H9 (cell line): ENCODE results near the gene GBP2. TPM values are rescaled to one million over a fixed set of nuclear protein-coding genes. Genes with fewer than 3 reads are reported as not detected.
"Not testable (repeated sequence)": the region's sequence is repeated elsewhere in the genome, so short reads cannot be mapped to it uniquely, and the experiment has no call there.

ENCODE experiments used
- DNase-seq: peaks from one replicate; pipeline ENCODE4 v3.0.0-alpha.2; 2017
- H2AFZ ChIP-seq: one replicate; pipeline ENCODE4 v1.6.1; 2013; ENCODE audit warnings: mild to moderate bottlenecking, low read length, control low read depth, moderate library complexity
- H2AK5ac ChIP-seq: 2 replicates; pipeline ENCODE4 v1.6.1; 2013; ENCODE audit warnings: low read length, control low read depth, mixed read lengths; ENCODE audit not compliant: insufficient read length
- H2BK120ac ChIP-seq: one replicate; pipeline ENCODE4 v1.6.1; 2013; ENCODE audit warnings: low read depth, mild to moderate bottlenecking, low read length, control low read depth, inconsistent platforms; ENCODE audit not compliant: poor library complexity, severe bottlenecking
- H2BK12ac ChIP-seq: 2 replicates; pipeline ENCODE4 v1.6.1; 2013; ENCODE audit warnings: low read length, control low read depth, mixed read lengths, low read depth; ENCODE audit not compliant: insufficient read length
- H2BK15ac ChIP-seq: 2 replicates; pipeline ENCODE4 v1.6.1; 2013; ENCODE audit warnings: low read depth, low read length, control low read depth
- H2BK20ac ChIP-seq: one replicate; pipeline ENCODE4 v1.6.1; 2013; ENCODE audit warnings: low read depth, mild to moderate bottlenecking, low read length, control low read depth, inconsistent platforms; ENCODE audit not compliant: poor library complexity, severe bottlenecking
- H2BK5ac ChIP-seq: 2 replicates; pipeline ENCODE4 v1.6.1; 2013; ENCODE audit warnings: low read length, control low read depth, mixed read lengths; ENCODE audit not compliant: insufficient read length
- H3K14ac ChIP-seq: 2 replicates; pipeline ENCODE4 v1.6.1; 2013; ENCODE audit warnings: low read length, control low read depth; ENCODE audit not compliant: insufficient read depth
- H3K18ac ChIP-seq: 2 replicates; pipeline ENCODE4 v1.6.1; 2013; ENCODE audit warnings: low read depth, mild to moderate bottlenecking, mixed read lengths, low read length, control low read depth; ENCODE audit not compliant: insufficient read length
- H3K23ac ChIP-seq: 2 replicates; pipeline ENCODE4 v1.6.1; 2013; ENCODE audit warnings: low read length, control low read depth, mixed read lengths, low read depth; ENCODE audit not compliant: insufficient read length
- H3K23me2 ChIP-seq: 2 replicates; pipeline ENCODE4 v1.6.1; 2013; ENCODE audit warnings: low read depth, mild to moderate bottlenecking, mixed read lengths, low read length, control low read depth; ENCODE audit not compliant: insufficient read length, poor library complexity, severe bottlenecking
- H3K27ac ChIP-seq: 2 replicates; pipeline ENCODE4 v1.5.1; 2013; ENCODE audit warnings: low read length, control low read depth, mixed read lengths, low read depth; ENCODE audit not compliant: insufficient read length
- H3K27me3 ChIP-seq: 2 replicates; pipeline ENCODE4 v1.6.1; 2013; ENCODE audit warnings: low read length, control low read depth, inconsistent platforms; ENCODE audit not compliant: insufficient read depth
- H3K4ac ChIP-seq: 2 replicates; pipeline ENCODE4 v1.6.1; 2013; ENCODE audit warnings: low read depth, mild to moderate bottlenecking, control low read depth, inconsistent platforms, low read length, moderate library complexity
- H3K4me1 ChIP-seq: 2 replicates; pipeline ENCODE4 v1.6.1; 2013; ENCODE audit warnings: low read length, control low read depth, inconsistent platforms; ENCODE audit not compliant: insufficient read depth
- H3K4me2 ChIP-seq: 2 replicates; pipeline ENCODE4 v1.6.1; 2013; ENCODE audit warnings: low read length, control low read depth, mixed read lengths; ENCODE audit not compliant: insufficient read length, insufficient read depth
- H3K56ac ChIP-seq: 2 replicates; pipeline ENCODE4 v1.6.1; 2013; ENCODE audit warnings: low read depth, mild to moderate bottlenecking, mixed read lengths, low read length, control low read depth; ENCODE audit not compliant: insufficient read length
- H3K79me1 ChIP-seq: 2 replicates; pipeline ENCODE4 v1.6.1; 2013; ENCODE audit warnings: low read depth, mild to moderate bottlenecking, moderate library complexity, low read length, control low read depth, inconsistent platforms; ENCODE audit not compliant: insufficient read depth, poor library complexity, severe bottlenecking
- H3K79me2 ChIP-seq: 2 replicates; pipeline ENCODE4 v1.6.1; 2013; ENCODE audit warnings: low read length, control low read depth, inconsistent platforms; ENCODE audit not compliant: insufficient read depth
- H3K9ac ChIP-seq: 2 replicates; pipeline ENCODE4 v1.6.1; 2013; ENCODE audit warnings: low read length, control low read depth, mixed read lengths; ENCODE audit not compliant: insufficient read length; ENCODE audit errors: extremely low read depth
- H3K9me3 ChIP-seq: one replicate; pipeline ENCODE4 v1.6.1; 2013; ENCODE audit warnings: low read depth, low read length, inconsistent platforms; ENCODE audit not compliant: control insufficient read depth
- H3T11ph ChIP-seq: one replicate; pipeline ENCODE4 v1.6.1; 2013; ENCODE audit warnings: mild to moderate bottlenecking, low read length, control low read depth, inconsistent platforms
- H4K20me1 ChIP-seq: one replicate; pipeline ENCODE4 v1.6.1; 2013; ENCODE audit not compliant: control insufficient read depth, insufficient read length, insufficient read depth
- H4K5ac ChIP-seq: 2 replicates; pipeline ENCODE4 v1.6.1; 2013; ENCODE audit warnings: low read depth, mild to moderate bottlenecking, mixed read lengths, low read length, control low read depth; ENCODE audit not compliant: insufficient read length
- H4K8ac ChIP-seq: replicated peaks from 2 replicates; pipeline ENCODE4 v1.6.1; 2013; ENCODE audit warnings: low read length, control low read depth, mixed read lengths, low read depth; ENCODE audit not compliant: insufficient read length
- H4K91ac ChIP-seq: 2 replicates; pipeline ENCODE4 v1.6.1; 2013; ENCODE audit warnings: low read depth, mild to moderate bottlenecking, moderate library complexity, mixed read lengths, low read length, control low read depth; ENCODE audit not compliant: insufficient read length
- H3K27ac Mint-ChIP-seq, 3 experiments: 2 replicates in 2 of 3; 3 replicates in 1 of 3; pipeline ENCODE4 v1.8.0; 2020 to 2021; ENCODE audit warnings: mixed read lengths in 3 of 3, mild to moderate bottlenecking in 1 of 3, moderate library complexity in 1 of 3
- H3K27me3 Mint-ChIP-seq: 2 replicates; pipeline ENCODE4 v1.8.0; 2021; ENCODE audit warnings: low read depth, mild to moderate bottlenecking, moderate library complexity, mixed read lengths
- H3K36me3 Mint-ChIP-seq, 3 experiments: 2 replicates in 2 of 3; 3 replicates in 1 of 3; pipeline ENCODE4 v1.8.0; 2020 to 2021; ENCODE audit warnings: low read depth in 3 of 3, mixed read lengths in 3 of 3; ENCODE audit not compliant: insufficient read depth in 1 of 3
- H3K4me1 Mint-ChIP-seq, 2 experiments: 2 replicates each; pipeline ENCODE4 v1.8.0; 2020; ENCODE audit warnings: mixed read lengths in 2 of 2
- H3K4me3 Mint-ChIP-seq, 2 experiments: 2 replicates in 1 of 2; 3 replicates in 1 of 2; pipeline ENCODE4 v1.8.0; 2020 to 2021; ENCODE audit warnings: mild to moderate bottlenecking in 2 of 2, mixed read lengths in 2 of 2, moderate library complexity in 1 of 2
- H3K9me3 Mint-ChIP-seq, 2 experiments: 2 replicates in 1 of 2; 3 replicates in 1 of 2; pipeline ENCODE4 v1.8.0; 2020; ENCODE audit warnings: mild to moderate bottlenecking in 2 of 2, mixed read lengths in 2 of 2, moderate library complexity in 1 of 2
- WGBS: extraction: QIAGEN DNeasy Blood & Tissue Kit; methylation state at CpG from one replicate; pipeline ENCODE4 v1.1.7; 2013; ENCODE audit warnings: missing lambda C conversion rate, low lambda C conversion rate, mixed read lengths; ENCODE audit not compliant: insufficient read length; ENCODE audit errors: extremely low coverage; 5-methylcytosine and 5-hydroxymethylcytosine counted together
- total RNA-seq: library from RNA; stranded (reverse); gene quantifications from 2 replicates; pipeline ENCODE4 v1.2.1, GENCODE V29; 2021
- TF ChIP-seq, protein P1 (sequence below): fragments of 200-600 bp; sonication (generic); conservative IDR thresholded peaks from 3 replicates; pipeline ENCODE4 v1.8.0; 2021; ENCODE audit warnings: antibody characterized with exemption, mild to moderate bottlenecking

The GBP2 gene
- total RNA-seq, 1 experiment from 2014 or later: not detected

DNA sequence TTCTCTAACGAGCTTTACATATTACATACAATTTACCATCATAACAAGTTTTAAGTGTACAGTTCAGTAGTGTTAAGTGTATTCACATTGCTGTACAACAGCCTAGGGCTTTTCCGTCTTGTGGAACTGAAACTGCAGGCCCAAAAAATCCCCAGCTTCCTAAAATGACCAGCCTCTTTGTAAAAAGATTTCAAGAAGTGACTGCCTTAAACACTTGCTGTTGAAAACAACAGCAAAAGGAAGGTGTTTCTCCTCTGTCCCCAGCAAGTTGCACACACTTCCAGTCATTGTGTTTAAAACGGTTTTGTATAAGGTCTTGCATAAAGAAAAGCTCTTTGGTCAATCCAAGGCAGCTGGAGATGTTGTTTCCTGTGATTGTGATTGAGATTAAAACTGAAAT lies 44.9 kb downstream of the GBP2 start:
- no peak overlapping the region for H3K56ac ChIP-seq
- H3K4me1 Mint-ChIP-seq: no peaks in the 10 kb centered on the region
- peaks cover 23 to 31% of the 10 kb centered on the region in 2 experiments for H3K9me3 Mint-ChIP-seq

DNA sequence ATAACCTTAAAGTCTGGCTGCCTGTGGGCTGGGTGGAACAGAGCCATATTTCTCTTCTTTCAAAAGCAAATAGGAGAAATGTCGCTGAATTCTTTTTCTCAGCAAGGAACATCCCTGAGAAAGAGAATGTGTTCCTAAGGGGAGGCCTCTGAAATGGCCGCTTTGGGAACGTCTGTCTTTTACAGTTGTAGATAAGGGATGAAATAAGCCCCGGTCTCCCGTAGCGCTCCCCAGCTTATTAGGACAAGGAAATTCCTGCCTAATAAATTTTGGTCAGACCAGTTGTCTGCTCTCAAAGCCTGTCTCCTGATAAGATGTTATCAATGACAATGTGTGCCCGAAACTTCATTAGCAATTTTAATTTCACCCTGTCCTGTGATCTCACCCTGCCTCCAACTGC lies 45.8 kb downstream of the GBP2 start:
- not testable (repeated sequence) for H3K23me2 ChIP-seq, H4K91ac ChIP-seq, H4K5ac ChIP-seq, H3T11ph ChIP-seq, H2BK20ac ChIP-seq, H2BK120ac ChIP-seq, H3K9ac ChIP-seq, H3K56ac ChIP-seq, H3K23ac ChIP-seq, DNase-seq, H3K4me1 Mint-ChIP-seq, H3K4me2 ChIP-seq, H3K79me2 ChIP-seq, H3K4ac ChIP-seq, H3K14ac ChIP-seq, H3K4me1 ChIP-seq, H3K4me3 Mint-ChIP-seq, H3K18ac ChIP-seq, H3K79me1 ChIP-seq, H2BK5ac ChIP-seq, H3K27ac ChIP-seq, H2BK12ac ChIP-seq, H2BK15ac ChIP-seq, H2AFZ ChIP-seq, H3K27me3 ChIP-seq, H3K9me3 ChIP-seq, H4K20me1 ChIP-seq, H4K8ac ChIP-seq, H2AK5ac ChIP-seq, H3K27me3 Mint-ChIP-seq
- no CpG with 5 or more reads among the region's 7 CpGs for WGBS
- Mint-ChIP-seq H3K9me3 (peaks cover 23 to 37% of the 10 kb centered on the region in 2 experiments), H3K27ac (peak overlapping the region in 1 of 3 experiments; percentile 68; a peak in 1 of 7 replicates), H3K36me3 (peaks cover 3 to 20% (median 18%) of the 10 kb centered on the region in 3 experiments)

More for the DNA sequence above, 44.9 kb downstream of the GBP2 start:
- H3K9me3 ChIP-seq: no peaks in the 10 kb centered on the region
- H3K79me1 ChIP-seq: no peaks in the 10 kb centered on the region
- H3K23ac ChIP-seq: no peak overlapping the region
- no peaks in the 10 kb centered on the region for H3K23me2 ChIP-seq
- no peak overlapping the region for H2BK12ac ChIP-seq
- H2BK120ac ChIP-seq: no peak overlapping the region
- WGBS: 100% methylated on average over 1 of the region's 3 CpGs
- no peak overlapping the region for H2AFZ ChIP-seq
- no peak overlapping the region for H3K9ac ChIP-seq
- no peak overlapping the region for H2BK15ac ChIP-seq
- no peaks in the 10 kb centered on the region for H3K27me3 ChIP-seq
- H4K20me1 ChIP-seq: no peaks in the 10 kb centered on the region
- H4K91ac ChIP-seq: no peak overlapping the region
- DNase-seq: no peak
- no peak overlapping the region for H3K27ac ChIP-seq
- no peak overlapping the region for H3K4me2 ChIP-seq
- no peak overlapping the region for H3T11ph ChIP-seq
- Mint-ChIP-seq H3K36me3 (peaks cover 3 to 20% (median 18%) of the 10 kb centered on the region in 3 experiments), H3K27ac (no peak overlapping the region), H3K27me3 (no peaks in the 10 kb centered on the region), H3K4me3 (no peak overlapping the region)
- H3K4me1 ChIP-seq: no peaks in the 10 kb centered on the region
- no peak overlapping the region for H2BK5ac ChIP-seq
- no peak overlapping the region for H3K4ac ChIP-seq
- no peaks in the 10 kb centered on the region for H3K79me2 ChIP-seq
- no peak overlapping the region for H2BK20ac ChIP-seq
- H2AK5ac ChIP-seq: no peak overlapping the region
- TF ChIP-seq, protein P1, sequence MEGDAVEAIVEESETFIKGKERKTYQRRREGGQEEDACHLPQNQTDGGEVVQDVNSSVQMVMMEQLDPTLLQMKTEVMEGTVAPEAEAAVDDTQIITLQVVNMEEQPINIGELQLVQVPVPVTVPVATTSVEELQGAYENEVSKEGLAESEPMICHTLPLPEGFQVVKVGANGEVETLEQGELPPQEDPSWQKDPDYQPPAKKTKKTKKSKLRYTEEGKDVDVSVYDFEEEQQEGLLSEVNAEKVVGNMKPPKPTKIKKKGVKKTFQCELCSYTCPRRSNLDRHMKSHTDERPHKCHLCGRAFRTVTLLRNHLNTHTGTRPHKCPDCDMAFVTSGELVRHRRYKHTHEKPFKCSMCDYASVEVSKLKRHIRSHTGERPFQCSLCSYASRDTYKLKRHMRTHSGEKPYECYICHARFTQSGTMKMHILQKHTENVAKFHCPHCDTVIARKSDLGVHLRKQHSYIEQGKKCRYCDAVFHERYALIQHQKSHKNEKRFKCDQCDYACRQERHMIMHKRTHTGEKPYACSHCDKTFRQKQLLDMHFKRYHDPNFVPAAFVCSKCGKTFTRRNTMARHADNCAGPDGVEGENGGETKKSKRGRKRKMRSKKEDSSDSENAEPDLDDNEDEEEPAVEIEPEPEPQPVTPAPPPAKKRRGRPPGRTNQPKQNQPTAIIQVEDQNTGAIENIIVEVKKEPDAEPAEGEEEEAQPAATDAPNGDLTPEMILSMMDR: no peak
- no peak overlapping the region for H4K5ac ChIP-seq
- no peak overlapping the region for H4K8ac ChIP-seq
- no peak overlapping the region for H3K14ac ChIP-seq
- no peak overlapping the region for H3K18ac ChIP-seq
